ENCODE measurements around the gene TTLL13. TPM values are rescaled to one million over a fixed set of nuclear protein-coding genes. Genes with fewer than 3 reads are reported as not detected.

Gene TTLL13
- total and polyA plus RNA-seq, 7 donors, result 0.03 to 0.69 (median 0.08) TPM; not detected in 2

GRCh38 chr15:90239371-90239770 lies 10.0 kb upstream of the TTLL13 start:
- TF ChIP-seq CTCF (IDR thresholded peaks at IDR 0.05), result no peak
- 85 to 90% (median 88%) methylated on average over 3 of the region's 3 CpGs for WGBS, 3 donors
- Histone ChIP-seq H3K27me3 (ENCODE audit: insufficient read depth in 3 of 3, low read length in 2 of 3) (no peaks in the 10 kb centered on the region), H3K27ac (no peak overlapping the region), H3K4me1 (peaks cover 6% of the 10 kb centered on the region), H3K36me3 (ENCODE audit: insufficient read depth in 1 of 2, low read depth in 1 of 2) (peaks cover 6 to 50% of the 10 kb centered on the region in 2 donors), H3K4me3 (no peak overlapping the region), H3K9me3 (no peaks in the 10 kb centered on the region)
- ATAC-seq (no peak), DNase-seq (no peak)
- intact Hi-C loops (cut with DNase I), result no loop called here

DNA sequence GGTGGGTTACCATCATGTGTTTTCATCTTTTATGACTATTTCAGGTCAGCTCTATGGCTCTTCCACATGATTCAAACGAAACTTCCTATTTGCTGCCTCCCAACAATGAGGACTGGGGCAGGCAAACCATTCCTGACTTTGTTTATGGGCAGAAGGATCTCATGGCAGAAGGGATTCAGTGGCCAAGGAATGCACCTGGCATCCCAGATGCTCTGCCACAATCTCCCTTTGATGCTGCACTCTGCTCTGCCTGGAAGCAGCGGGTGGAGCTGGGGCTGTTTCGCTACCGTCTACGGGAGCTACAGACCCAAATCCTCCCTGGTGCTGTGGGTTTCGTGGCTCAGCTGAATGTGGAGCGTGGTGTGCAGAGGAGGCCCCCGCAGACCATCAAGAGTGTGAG lies 8.5 kb upstream of the TTLL13 start:
- Histone ChIP-seq H3K36me3 (ENCODE audit: insufficient read depth in 1 of 2, low read depth in 1 of 2) (peaks cover 6 to 46% of the 10 kb centered on the region in 2 donors), H3K4me1 (no peaks in the 10 kb centered on the region), H3K27ac (no peak overlapping the region), H3K9me3 (no peaks in the 10 kb centered on the region), H3K27me3 (ENCODE audit: insufficient read depth in 3 of 3, low read length in 2 of 3) (no peaks in the 10 kb centered on the region), H3K4me3 (no peak overlapping the region)
- no peak for ATAC-seq
- intact Hi-C loops (cut with DNase I), result no loop called here
- TF ChIP-seq CTCF (IDR thresholded peaks at IDR 0.05), result no peak
- WGBS, 3 donors, result 86 to 89% (median 88%) methylated on average over 8 of the region's 8 CpGs
- DNase-seq, result no peak

- Histone ChIP-seq H3K4me3 (no peak overlapping the region), H3K36me3 (ENCODE audit: insufficient read depth in 1 of 2, low read depth in 1 of 2) (peaks cover 6 to 39% of the 10 kb centered on the region in 2 donors), H3K27me3 (ENCODE audit: insufficient read depth in 3 of 3, low read length in 2 of 3) (no peaks in the 10 kb centered on the region), H3K4me1 (no peaks in the 10 kb centered on the region), H3K27ac (no peak overlapping the region), H3K9me3 (no peaks in the 10 kb centered on the region)
- intact Hi-C loops (cut with DNase I), result no loop called here
- no peak for TF ChIP-seq CTCF (IDR thresholded peaks at IDR 0.05)
- DNase-seq (no peak), ATAC-seq (peak in 1 of 4 donors; percentile 34)
- WGBS, 3 donors, result 78 to 82% (median 81%) methylated on average over 22 of the region's 22 CpGs
Observed at GRCh38 chr15:90241343-90242192, 7.8 kb upstream of the TTLL13 start.

GRCh38 chr15:90243943-90244639 lies 5.3 kb upstream of the TTLL13 start:
- intact Hi-C loops (cut with DNase I), result no loop called here
- no peak overlapping the region for H3K27ac ChIP-seq
- H3K9me3 ChIP-seq, result no peaks in the 10 kb centered on the region
- DNase-seq (no peak), ATAC-seq (no peak)
- no peak for TF ChIP-seq CTCF (IDR thresholded peaks at IDR 0.05)
- no peaks in the 10 kb centered on the region for H3K4me1 ChIP-seq
- WGBS, 3 donors, result 85 to 89% (median 86%) methylated on average over 10 of the region's 10 CpGs
- peaks cover 3 to 15% of the 10 kb centered on the region in 2 donors for H3K36me3 ChIP-seq (ENCODE audit: insufficient read depth in 1 of 2, low read depth in 1 of 2)
- no peak overlapping the region for H3K4me3 ChIP-seq
- no peaks in the 10 kb centered on the region for H3K27me3 ChIP-seq (ENCODE audit: insufficient read depth in 3 of 3, low read length in 2 of 3)

All from psoas muscle (tissue), 8 donors.